ENCODE results near the gene ZNF225.
"Not testable (repeated sequence)": the region's sequence is repeated elsewhere in the genome, so short reads cannot be mapped to it uniquely, and the experiment has no call there.

Gene ZNF225

DNA sequence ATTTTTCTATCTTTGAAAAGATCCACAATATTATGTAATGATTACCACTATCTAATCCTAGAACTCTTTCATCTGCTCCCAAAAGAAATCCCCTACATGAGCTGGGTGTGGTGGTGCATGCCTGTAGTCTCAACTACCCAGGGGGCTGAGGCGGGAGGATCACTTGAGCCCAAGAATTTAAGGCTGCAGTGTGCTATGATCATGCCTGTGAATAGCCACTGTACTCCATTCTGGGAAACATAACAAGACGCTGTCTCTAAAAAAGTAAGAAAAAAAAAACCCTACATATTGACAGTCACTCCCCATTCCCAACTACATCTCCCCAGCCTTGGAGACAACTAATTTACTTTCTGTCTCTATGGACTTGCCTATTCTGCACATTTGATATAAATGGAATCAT lies 50.6 kb downstream of the ZNF225 start:
- Histone ChIP-seq H3K27ac (ENCODE audit: low read depth, low read length) (no peak overlapping the region), H3K9me2 (replicated peaks; ENCODE audit: control insufficient read depth, low read length) (no peaks in the 10 kb centered on the region), H3K9me3 (ENCODE audit: control insufficient read depth, insufficient read depth, low read length) (peaks cover 26% of the 10 kb centered on the region), H3K36me3 (ENCODE audit: control insufficient read depth, low read length) (peaks cover 27% of the 10 kb centered on the region), H3F3A (ENCODE audit: control insufficient read depth, insufficient read depth) (no peaks in the 10 kb centered on the region), H3K27me3 (ENCODE audit: control insufficient read depth, low read length) (no peaks in the 10 kb centered on the region), H3K4me3 (ENCODE audit: low read length) (peak overlapping the region; percentile 71; the same call in 1 of the 2 replicates), H3K4me1 (ENCODE audit: control insufficient read depth, low read length) (peaks cover 14% of the 10 kb centered on the region), H3K4me2 (ENCODE audit: low read length) (0 out of 2 replicates have a peak overlapping the region, but pooled peaks have one; percentile 65), H4K20me1 (ENCODE audit: control insufficient read depth, insufficient read depth, low read depth, low read length) (no peaks in the 10 kb centered on the region), H3K79me2 (ENCODE audit: control insufficient read depth, low read length) (no peaks in the 10 kb centered on the region)
- TF ChIP-seq, protein P1, sequence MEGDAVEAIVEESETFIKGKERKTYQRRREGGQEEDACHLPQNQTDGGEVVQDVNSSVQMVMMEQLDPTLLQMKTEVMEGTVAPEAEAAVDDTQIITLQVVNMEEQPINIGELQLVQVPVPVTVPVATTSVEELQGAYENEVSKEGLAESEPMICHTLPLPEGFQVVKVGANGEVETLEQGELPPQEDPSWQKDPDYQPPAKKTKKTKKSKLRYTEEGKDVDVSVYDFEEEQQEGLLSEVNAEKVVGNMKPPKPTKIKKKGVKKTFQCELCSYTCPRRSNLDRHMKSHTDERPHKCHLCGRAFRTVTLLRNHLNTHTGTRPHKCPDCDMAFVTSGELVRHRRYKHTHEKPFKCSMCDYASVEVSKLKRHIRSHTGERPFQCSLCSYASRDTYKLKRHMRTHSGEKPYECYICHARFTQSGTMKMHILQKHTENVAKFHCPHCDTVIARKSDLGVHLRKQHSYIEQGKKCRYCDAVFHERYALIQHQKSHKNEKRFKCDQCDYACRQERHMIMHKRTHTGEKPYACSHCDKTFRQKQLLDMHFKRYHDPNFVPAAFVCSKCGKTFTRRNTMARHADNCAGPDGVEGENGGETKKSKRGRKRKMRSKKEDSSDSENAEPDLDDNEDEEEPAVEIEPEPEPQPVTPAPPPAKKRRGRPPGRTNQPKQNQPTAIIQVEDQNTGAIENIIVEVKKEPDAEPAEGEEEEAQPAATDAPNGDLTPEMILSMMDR (IDR thresholded peaks at IDR 0.05; ENCODE audit: low read depth, low read length, poor library complexity, severe bottlenecking): no peak
- TF ChIP-seq EZH2phosphoT487 (IDR thresholded peaks at IDR 0.05; ENCODE audit: borderline replicate concordance, low read length): no peak

DNA sequence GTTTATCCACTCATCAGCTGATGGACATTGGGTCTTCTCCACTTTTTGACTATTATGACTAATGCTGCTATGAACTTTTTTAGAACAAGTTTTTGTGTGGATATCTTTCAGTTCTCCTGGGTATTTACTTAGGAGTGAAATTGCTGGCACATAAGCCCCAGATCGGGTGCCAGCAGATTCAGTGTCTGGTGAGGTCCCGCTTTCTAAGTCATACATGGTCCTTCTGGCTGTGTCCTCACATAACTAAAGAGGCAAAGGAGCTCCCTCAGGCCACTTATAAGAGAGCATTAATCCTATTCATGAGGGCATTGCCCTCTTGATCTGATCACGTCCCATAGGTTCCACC lies 51.1 kb downstream of the ZNF225 start:
- no peaks in the 10 kb centered on the region for H3K27me3 ChIP-seq (ENCODE audit: control insufficient read depth, low read length)
- H4K20me1 ChIP-seq (ENCODE audit: control insufficient read depth, insufficient read depth, low read depth, low read length): no peaks in the 10 kb centered on the region
- H3F3A ChIP-seq (ENCODE audit: control insufficient read depth, insufficient read depth): no peaks in the 10 kb centered on the region
- H3K4me3 ChIP-seq (ENCODE audit: low read length): peak overlapping the region; percentile 71
- TF ChIP-seq, protein P1 (IDR thresholded peaks at IDR 0.05; ENCODE audit: low read depth, low read length, poor library complexity, severe bottlenecking): no peak
- no peak for TF ChIP-seq EZH2phosphoT487 (IDR thresholded peaks at IDR 0.05; ENCODE audit: borderline replicate concordance, low read length)
- H3K9me3 ChIP-seq (ENCODE audit: control insufficient read depth, insufficient read depth, low read length): peaks cover 29% of the 10 kb centered on the region
- no peaks in the 10 kb centered on the region for H3K9me2 ChIP-seq (replicated peaks; ENCODE audit: control insufficient read depth, low read length)
- peaks cover 14% of the 10 kb centered on the region for H3K4me1 ChIP-seq (ENCODE audit: control insufficient read depth, low read length)
- H3K4me2 ChIP-seq (ENCODE audit: low read length): peak overlapping the region; percentile 65
- peak overlapping the region; percentile 4; the same call in 1 of the 2 replicates for H3K27ac ChIP-seq (ENCODE audit: low read depth, low read length)
- peaks cover 30% of the 10 kb centered on the region for H3K36me3 ChIP-seq (ENCODE audit: control insufficient read depth, low read length)
- no peaks in the 10 kb centered on the region for H3K79me2 ChIP-seq (ENCODE audit: control insufficient read depth, low read length)

DNA sequence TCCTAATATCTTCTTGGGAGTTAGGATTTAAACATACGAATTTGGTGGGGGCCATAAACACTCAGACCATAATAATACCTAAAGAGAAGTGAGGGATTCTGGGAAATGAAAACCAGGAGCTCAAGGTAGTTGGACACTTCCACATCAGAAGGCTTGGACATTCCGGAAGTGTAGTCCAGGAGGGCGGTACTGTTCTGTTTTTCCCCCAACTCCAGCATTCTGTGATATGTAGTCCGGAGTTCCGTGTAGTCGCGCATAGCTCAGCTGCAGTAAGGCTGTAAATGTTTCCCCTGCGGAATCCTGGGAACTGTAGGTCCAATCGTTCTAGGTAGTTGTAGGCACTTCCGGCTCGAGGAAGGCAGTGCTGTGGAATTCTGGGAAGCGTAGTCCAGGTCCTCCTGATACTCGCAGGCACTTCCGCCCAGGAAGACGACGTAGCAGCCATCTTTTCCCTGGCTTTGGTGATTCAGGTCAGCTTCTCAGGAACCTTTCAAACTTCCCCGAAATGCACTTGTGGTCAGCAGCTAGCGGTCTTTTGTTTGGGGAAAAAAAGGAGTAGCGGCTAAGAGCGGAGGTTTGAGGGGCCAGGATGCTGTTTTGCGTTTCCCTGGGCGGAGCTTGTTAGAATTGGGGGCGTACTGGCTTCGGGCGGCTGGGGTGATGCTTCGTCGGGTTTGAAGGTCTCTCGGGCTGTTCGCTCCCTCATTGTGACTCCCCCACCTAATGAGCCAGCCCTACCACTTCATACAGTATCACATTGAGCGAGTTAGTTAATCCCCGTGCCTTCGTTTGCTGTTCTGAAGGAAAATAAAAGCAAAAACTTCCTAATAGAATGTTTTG lies 51.7 kb downstream of the ZNF225 start, which contains the start of gene ZNF226:
Gene ZNF226 (plus strand): TSS at position 428 of the 840 bp plus-strand sequence. CDS start 4,981 bp downstream, outside the sequence.
- peaks cover 36% of the 10 kb centered on the region for H3K36me3 ChIP-seq (ENCODE audit: control insufficient read depth, low read length)
- peaks cover 34% of the 10 kb centered on the region for H3K9me3 ChIP-seq (ENCODE audit: control insufficient read depth, insufficient read depth, low read length)
- H3K4me1 ChIP-seq (ENCODE audit: control insufficient read depth, low read length): peaks cover 14% of the 10 kb centered on the region
- peak within 1 kb of the TSS; percentile 4; the same call in 1 of the 2 replicates for H3K27ac ChIP-seq (ENCODE audit: low read depth, low read length)
- H3F3A ChIP-seq (ENCODE audit: control insufficient read depth, insufficient read depth): no peaks in the 10 kb centered on the region
- H4K20me1 ChIP-seq (ENCODE audit: control insufficient read depth, insufficient read depth, low read depth, low read length): no peaks in the 10 kb centered on the region
- TF ChIP-seq, protein P1 (IDR thresholded peaks at IDR 0.05; ENCODE audit: low read depth, low read length, poor library complexity, severe bottlenecking): no peak
- TF ChIP-seq EZH2phosphoT487 (IDR thresholded peaks at IDR 0.05; ENCODE audit: borderline replicate concordance, low read length): no peak
- peak within 1 kb of the TSS; percentile 65 for H3K4me2 ChIP-seq (ENCODE audit: low read length)
- H3K4me3 ChIP-seq (ENCODE audit: low read length): peak within 1 kb of the TSS; percentile 71
- H3K9me2 ChIP-seq (replicated peaks; ENCODE audit: control insufficient read depth, low read length): no peaks in the 10 kb centered on the region
- H3K79me2 ChIP-seq (ENCODE audit: control insufficient read depth, low read length): no peaks in the 10 kb centered on the region
- H3K27me3 ChIP-seq (ENCODE audit: control insufficient read depth, low read length): no peaks in the 10 kb centered on the region

DNA sequence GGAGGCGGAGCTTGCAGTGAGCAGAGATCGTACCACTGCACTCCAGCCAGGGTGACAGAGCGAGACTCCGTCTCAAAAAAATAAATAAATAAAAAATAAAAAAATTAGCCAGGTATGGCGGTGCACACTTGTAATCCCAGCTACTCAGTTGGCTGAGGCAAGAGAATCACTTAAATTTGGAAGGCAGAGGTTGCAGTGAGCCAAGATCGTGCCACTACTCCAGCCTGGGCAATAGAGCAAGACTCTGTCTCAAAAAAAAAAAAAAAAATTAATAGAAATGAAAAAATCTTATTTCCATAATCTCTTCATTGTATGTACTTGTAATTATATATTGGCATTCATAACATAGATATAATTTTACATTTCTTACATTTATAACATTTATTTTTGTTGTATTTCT lies 57.5 kb downstream of the ZNF225 start:
- H4K20me1 ChIP-seq (ENCODE audit: control insufficient read depth, insufficient read depth, low read depth, low read length); H3K4me1 ChIP-seq (ENCODE audit: control insufficient read depth, low read length); H3K9me2 ChIP-seq (replicated peaks; ENCODE audit: control insufficient read depth, low read length); H3K4me3 ChIP-seq (ENCODE audit: low read length); H3K4me2 ChIP-seq (ENCODE audit: low read length); H3F3A ChIP-seq (ENCODE audit: control insufficient read depth, insufficient read depth); H3K27me3 ChIP-seq (ENCODE audit: control insufficient read depth, low read length); H3K27ac ChIP-seq (ENCODE audit: low read depth, low read length); H3K79me2 ChIP-seq (ENCODE audit: control insufficient read depth, low read length): not testable (repeated sequence)
- Histone ChIP-seq H3K36me3 (ENCODE audit: control insufficient read depth, low read length) (peaks cover 72% of the 10 kb centered on the region), H3K9me3 (ENCODE audit: control insufficient read depth, insufficient read depth, low read length) (peaks cover 27% of the 10 kb centered on the region)
